Spinal cord (tissue), 10 donors: ENCODE data around the gene DDIAS. TPM values are rescaled to one million over a fixed set of nuclear protein-coding genes. Genes with fewer than 3 reads are reported as not detected.

Experiments
- DNase-seq, 6 donors: peaks; one replicate each; pipeline versions ENCODE4 v3.0.0 to v3.0.0-alpha.2; 2013 to 2015; ENCODE audit warnings: low spot score in 6 of 6, low read depth in 4 of 6
- H3K27ac ChIP-seq: one replicate; pipeline ENCODE4 v1.5.1; 2013; ENCODE audit warnings: low read depth, low read length, control low read depth
- H3K27me3 ChIP-seq: one replicate; pipeline ENCODE4 v1.6.1; 2013; ENCODE audit warnings: low read length; ENCODE audit not compliant: control insufficient read depth, insufficient read depth
- H3K36me3 ChIP-seq: one replicate; pipeline ENCODE4 v1.6.1; 2013; ENCODE audit warnings: low read length; ENCODE audit not compliant: control insufficient read depth, insufficient read depth
- H3K4me1 ChIP-seq: one replicate; pipeline ENCODE4 v1.6.1; 2013; ENCODE audit warnings: low read length; ENCODE audit not compliant: control insufficient read depth, insufficient read depth
- H3K4me3 ChIP-seq: one replicate; pipeline ENCODE4 v1.5.1; 2013; ENCODE audit warnings: low read depth, low read length, control low read depth
- H3K9me3 ChIP-seq: one replicate; pipeline ENCODE4 v1.6.1; 2013; ENCODE audit warnings: low read length; ENCODE audit not compliant: control insufficient read depth, insufficient read depth
- WGBS: methylation state at CpG from one replicate; pipeline ENCODE4 v1.1.5; 2013; ENCODE audit warnings: missing lambda C conversion rate; ENCODE audit not compliant: insufficient coverage; 5-methylcytosine and 5-hydroxymethylcytosine counted together
- polyA plus RNA-seq, 2 donors: library from polyadenylated mRNA; unstranded; fragments of 120-200 nt; gene quantifications; one replicate each; pipeline ENCODE4 v1.2.1, GENCODE V29; 2013; ENCODE audit not compliant: insufficient read length in 2 of 2
- total RNA-seq, 2 donors: library from RNA; depleted of rRNA in 1 of 2; stranded (reverse); fragments of 120-200 nt in 1 of 2; fragments of >200 nt in 1 of 2; gene quantifications; one replicate each; pipeline versions ENCODE4 v1.2.3 to v1.2.4, GENCODE V29; 2013 to 2014
- donor health status: healthy.

DDIAS gene
- total and polyA plus RNA-seq, 4 donors: 2.7 to 5.0 (median 4.1) TPM

DNA sequence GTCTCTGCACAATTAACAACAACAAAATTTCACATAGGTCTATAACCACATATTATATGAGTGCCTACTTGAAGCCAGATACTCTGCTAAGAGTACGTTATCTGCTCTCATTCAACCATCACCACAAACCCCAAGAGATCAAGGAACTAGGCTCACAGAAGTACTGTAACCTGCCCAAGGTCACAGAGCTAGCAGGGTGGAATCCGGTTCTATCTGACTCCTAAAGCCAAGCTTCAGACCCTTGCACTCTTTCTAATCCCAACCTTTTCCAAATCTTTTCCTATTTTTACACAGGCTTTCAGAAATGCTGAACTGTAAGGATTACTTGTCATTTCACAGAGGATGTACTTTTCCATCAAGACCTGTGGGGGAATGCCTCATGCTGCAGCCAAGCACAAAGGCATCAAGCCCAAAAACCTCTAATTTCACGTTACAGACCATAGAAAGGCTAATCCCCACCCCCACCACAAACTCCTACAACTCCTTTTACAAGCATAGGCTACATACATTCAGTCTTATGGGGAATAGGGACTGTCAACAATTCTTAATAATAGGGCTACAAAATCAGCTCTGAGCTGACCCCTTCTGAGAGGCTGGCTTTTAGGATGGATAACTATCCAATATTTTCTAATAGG is 2.2 kb upstream of the DDIAS start:
- H3K4me3 ChIP-seq: peak overlapping the region; percentile 89

DNA sequence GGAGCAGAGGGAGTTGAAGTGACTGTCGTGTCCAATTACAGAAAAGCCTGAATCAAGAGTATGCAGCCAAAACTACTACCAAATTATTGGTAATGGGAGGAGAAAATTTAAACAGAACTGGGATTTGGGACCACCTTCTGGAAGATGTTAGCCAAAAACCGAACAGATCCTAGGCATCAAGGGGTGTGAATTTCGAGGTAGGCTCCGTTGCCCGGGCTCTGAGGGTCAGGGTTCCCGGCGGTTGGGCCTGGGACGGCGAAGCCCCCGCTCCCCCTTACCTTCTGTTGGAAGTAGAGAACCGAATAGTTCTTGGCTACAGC is 1.6 kb upstream of the DDIAS start:
- no peaks in the 10 kb centered on the region for H3K36me3 ChIP-seq
- peaks cover 24% of the 10 kb centered on the region for H3K4me1 ChIP-seq
- 0% methylated on average over 10 of the region's 11 CpGs for WGBS
- H3K9me3 ChIP-seq: no peaks in the 10 kb centered on the region
- no peak for DNase-seq
- peak overlapping the region; percentile 89 for H3K4me3 ChIP-seq
- no peaks in the 10 kb centered on the region for H3K27me3 ChIP-seq
- peak overlapping the region; percentile 97 for H3K27ac ChIP-seq

More for the DNA sequence above, 2.2 kb upstream of the DDIAS start:
- Histone ChIP-seq H3K4me1 (peaks cover 24% of the 10 kb centered on the region), H3K9me3 (no peaks in the 10 kb centered on the region), H3K27me3 (no peaks in the 10 kb centered on the region), H3K36me3 (no peaks in the 10 kb centered on the region), H3K27ac (peak overlapping the region; percentile 97)
- whole genome bisulfite sequencing: 36% methylated on average over 2 of the region's 3 CpGs
- peak in 1 of 6 donors; percentile 38 for DNase-seq

DNA sequence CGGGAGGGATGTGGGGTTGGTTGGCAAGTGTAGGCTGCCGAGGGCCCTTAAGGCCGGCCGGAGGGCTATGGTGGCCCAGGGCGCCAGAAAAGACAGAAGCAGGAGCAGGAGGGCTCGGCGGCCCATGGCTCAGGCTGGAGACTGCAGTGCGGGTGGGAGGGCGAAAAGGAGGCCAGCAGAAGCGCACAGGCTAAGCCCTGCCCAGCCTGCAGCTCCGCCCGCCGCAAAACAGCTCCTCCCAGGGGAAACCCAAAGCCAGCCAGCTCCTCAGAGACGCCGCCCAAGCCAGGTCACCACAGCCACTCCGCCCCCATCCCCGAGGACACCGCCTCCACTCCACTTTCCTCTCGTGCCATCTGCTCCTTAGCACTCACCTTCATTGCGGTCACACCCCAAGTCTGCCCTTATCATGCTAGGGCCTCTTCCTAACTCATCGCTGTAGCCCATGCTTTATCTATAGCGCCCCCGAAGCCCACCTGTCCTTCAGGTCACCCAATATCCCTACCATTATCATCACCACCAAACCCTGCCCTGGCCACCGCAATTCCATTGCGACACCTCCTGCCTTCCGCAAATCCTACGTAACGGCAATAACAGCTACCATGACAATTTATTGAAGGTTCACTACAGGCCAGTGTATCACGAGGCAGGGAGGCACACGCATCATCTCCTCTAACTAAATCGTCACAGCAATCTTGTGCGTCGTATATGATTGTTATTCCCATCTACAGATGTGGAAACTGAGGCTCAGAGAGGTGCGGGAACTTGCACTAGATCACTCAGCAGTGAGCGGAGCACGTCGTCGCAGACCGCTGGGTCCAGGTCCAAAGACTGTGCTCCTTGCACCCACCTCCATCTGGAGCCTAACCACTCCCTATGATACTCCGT is 1.0 kb upstream of the DDIAS start, which contains the start of gene PRCP:
PRCP (minus strand) TSS at position 154 of the 888 bp plus-strand sequence; CDS start at position 126, 28 bp downstream.
- H3K36me3 ChIP-seq: no peaks in the 10 kb centered on the region
- under 1% methylated on average over 34 of the region's 40 CpGs for WGBS
- peak; percentile 58 to 93 (median 78) for DNase-seq
- H3K27me3 ChIP-seq: no peaks in the 10 kb centered on the region
- H3K4me1 ChIP-seq: peaks cover 24% of the 10 kb centered on the region
- H3K4me3 ChIP-seq: peak within 1 kb of the TSS; percentile 89
- no peaks in the 10 kb centered on the region for H3K9me3 ChIP-seq
- H3K27ac ChIP-seq: peak within 1 kb of the TSS; percentile 97

DNA sequence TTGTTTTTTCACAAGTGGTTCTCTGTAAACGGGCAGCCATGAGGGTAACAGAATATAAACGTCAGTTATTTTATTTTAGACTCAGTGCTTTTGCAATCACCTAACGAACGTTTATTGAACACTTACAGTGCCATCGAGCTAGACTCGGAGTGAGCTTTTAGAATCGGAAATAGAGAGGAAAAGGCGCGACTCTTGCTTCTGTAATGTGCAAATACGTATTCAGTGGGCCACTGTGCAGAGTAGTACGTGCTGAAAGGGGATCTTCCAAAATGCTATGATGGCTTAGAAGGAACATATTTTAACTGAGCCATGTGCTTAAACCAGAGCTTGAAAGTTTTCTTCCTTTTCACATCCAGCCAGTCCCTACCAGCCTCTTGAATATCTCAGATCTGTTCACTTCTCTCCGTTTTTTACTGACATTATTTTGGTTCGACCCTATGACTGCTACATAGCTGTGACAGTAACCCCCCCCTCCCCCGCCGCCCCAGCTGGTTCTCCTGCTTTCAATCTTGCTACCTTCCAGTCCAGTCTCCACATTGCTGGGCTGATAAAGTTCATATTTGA is 468 bp downstream of the DDIAS start:
- H3K27me3 ChIP-seq: no peaks in the 10 kb centered on the region
- peak overlapping the region; percentile 97 for H3K27ac ChIP-seq
- H3K36me3 ChIP-seq: no peaks in the 10 kb centered on the region
- 0% methylated on average over 11 of the region's 15 CpGs for WGBS
- H3K4me1 ChIP-seq: peaks cover 24% of the 10 kb centered on the region
- no peak for DNase-seq
- no peaks in the 10 kb centered on the region for H3K9me3 ChIP-seq
- H3K4me3 ChIP-seq: peak overlapping the region; percentile 89

DNA sequence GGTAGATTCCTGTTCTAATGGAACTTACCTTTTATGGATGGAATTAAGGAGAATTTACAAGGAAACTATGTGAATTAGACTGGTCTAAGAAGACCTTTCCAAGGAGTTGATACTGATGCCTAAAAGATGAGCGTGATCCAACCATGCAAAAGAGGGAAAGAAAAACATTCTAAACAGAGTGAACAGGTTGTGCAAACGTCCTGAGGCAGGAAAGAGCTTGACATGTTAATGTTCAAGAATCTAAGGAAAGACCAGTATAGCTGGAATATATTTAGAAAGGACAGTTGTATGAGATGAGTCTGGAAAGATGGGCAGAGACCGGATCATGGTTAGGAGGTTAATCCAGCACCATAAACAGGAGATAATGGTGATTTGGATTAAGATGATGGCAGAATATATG is 1.3 kb downstream of the DDIAS start:
- Histone ChIP-seq H3K9me3 (no peaks in the 10 kb centered on the region), H3K27me3 (no peaks in the 10 kb centered on the region), H3K36me3 (no peaks in the 10 kb centered on the region), H3K4me1 (peaks cover 24% of the 10 kb centered on the region), H3K27ac (no peak overlapping the region), H3K4me3 (no peak overlapping the region)
- 74% methylated on average over 3 of the region's 3 CpGs for WGBS
- DNase-seq: no peak

DNA sequence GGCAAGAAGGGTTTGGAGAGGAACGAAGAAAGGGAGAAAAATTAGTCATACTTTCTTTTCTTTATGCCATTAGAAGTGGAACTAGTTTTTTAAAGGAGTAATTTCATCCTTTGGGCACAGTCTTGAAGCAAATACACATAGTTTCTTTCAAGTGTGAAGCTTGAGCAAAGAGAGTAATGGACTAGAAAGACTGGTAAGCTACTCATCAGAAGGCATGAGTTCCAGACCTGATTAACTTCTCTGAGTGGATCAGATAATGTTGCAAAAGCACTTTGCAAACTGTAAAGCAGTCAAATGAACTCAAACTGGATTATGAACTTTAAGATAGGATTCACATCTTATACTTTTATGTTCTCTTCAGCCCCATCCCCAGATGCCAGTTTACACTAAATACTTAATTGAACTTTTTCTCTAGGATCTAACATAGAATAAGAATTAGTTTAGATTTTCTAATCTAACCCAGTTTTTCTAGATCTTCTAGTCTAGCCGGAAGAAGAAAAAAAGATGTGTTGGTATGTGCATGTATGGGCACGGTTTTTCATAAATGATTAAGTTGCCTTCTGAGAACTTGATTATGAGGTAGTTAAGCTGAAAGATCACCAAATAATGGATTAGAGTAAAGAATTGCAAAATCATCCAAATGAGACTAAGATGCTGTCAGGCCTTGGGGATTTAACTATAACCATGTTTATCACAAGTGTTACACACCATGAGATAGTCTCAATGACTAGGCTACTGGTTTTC is 2.5 kb downstream of the DDIAS start:
- H3K4me3 ChIP-seq: no peak overlapping the region
- H3K27me3 ChIP-seq: no peaks in the 10 kb centered on the region
- 86% methylated on average over 1 of the region's 3 CpGs for WGBS
- no peaks in the 10 kb centered on the region for H3K9me3 ChIP-seq
- H3K4me1 ChIP-seq: peaks cover 21% of the 10 kb centered on the region
- no peak for DNase-seq
- no peak overlapping the region for H3K27ac ChIP-seq
- no peaks in the 10 kb centered on the region for H3K36me3 ChIP-seq

DNA sequence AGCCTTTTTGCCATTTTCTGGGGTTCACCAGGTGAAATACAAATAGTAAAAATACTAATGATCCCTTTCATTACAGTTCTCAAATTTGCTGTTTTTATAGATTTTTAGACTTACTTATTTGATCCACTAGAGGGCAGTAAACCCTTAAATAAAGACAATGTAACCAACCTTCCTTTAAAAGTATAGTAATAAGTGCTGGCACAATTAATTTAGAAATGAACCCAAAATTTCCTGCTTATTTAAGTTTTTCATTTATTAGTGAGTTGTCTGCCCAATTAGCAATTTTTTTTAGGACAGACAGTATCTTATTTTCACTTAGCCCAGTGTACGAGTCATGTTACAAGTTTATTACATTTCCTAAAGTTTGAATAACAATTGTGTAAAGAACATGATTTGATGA is 4.7 kb downstream of the DDIAS start:
- no CpG with 5 or more reads among the region's 1 CpG for WGBS
- no peak overlapping the region for H3K27ac ChIP-seq
- H3K9me3 ChIP-seq: no peaks in the 10 kb centered on the region
- no peaks in the 10 kb centered on the region for H3K27me3 ChIP-seq
- H3K4me3 ChIP-seq: peak overlapping the region; percentile 4
- no peaks in the 10 kb centered on the region for H3K36me3 ChIP-seq
- DNase-seq: peak in 2 of 6 donors; percentile 47 to 80
- peaks cover 8% of the 10 kb centered on the region for H3K4me1 ChIP-seq

DNA sequence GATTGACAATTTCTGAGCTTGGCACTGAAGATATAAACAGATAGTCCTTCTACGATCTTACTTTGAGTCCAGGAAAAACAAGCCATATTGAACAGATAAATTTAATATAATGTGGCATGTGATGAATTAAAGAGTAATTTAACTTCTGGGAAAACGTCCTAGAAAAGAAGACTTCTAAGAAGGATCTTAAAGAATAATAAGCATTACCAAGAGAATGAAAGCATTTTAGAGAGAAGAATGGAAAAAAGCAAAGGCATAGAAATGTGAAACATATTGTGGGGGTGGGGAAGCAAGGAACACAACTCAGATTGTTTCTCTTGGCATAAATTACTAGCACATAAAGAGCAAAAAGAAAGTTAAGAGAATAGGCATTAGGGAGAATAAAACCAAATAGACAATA is 5.4 kb downstream of the DDIAS start:
- WGBS: no CpG with 5 or more reads among the region's 2 CpGs
- Histone ChIP-seq H3K4me1 (peaks cover 3% of the 10 kb centered on the region), H3K27me3 (no peaks in the 10 kb centered on the region), H3K36me3 (no peaks in the 10 kb centered on the region), H3K27ac (peak overlapping the region; percentile 33), H3K4me3 (peak overlapping the region; percentile 4), H3K9me3 (no peaks in the 10 kb centered on the region)
- DNase-seq: no peak

DNA sequence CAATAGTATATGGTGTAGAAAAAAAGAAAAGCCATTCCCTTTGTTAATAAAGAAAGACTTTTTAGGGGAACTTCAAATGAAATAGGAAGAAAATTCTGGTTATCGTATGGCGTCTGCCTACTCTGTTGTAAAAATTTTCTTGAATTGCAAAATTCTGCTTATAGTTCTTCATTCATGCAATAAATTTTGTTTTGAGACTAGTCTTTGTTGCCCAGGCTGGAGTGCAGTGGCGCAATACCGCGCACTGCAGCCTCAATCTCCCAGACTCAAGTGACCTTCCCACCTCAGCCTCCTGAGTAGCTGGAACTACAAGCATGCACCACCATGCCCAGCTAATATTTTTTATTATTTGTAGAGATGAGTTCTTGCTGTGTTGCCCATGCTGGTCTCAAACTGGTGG is 5.8 kb downstream of the DDIAS start:
- Histone ChIP-seq H3K4me3 (no peak overlapping the region), H3K27ac (peak overlapping the region; percentile 33), H3K4me1 (no peaks in the 10 kb centered on the region), H3K27me3 (no peaks in the 10 kb centered on the region), H3K36me3 (no peaks in the 10 kb centered on the region), H3K9me3 (no peaks in the 10 kb centered on the region)
- no CpG with 5 or more reads among the region's 5 CpGs for WGBS
- no peak for DNase-seq
